GM06990 (cell line): ENCODE data around the gene NRG2.

Experiments used
- DNase-seq: peaks from one replicate; pipeline ENCODE4 v3.0.0-alpha.2; 2011; ENCODE audit not compliant: insufficient read length; ENCODE audit errors: extremely low read depth
- H3K27me3 ChIP-seq: replicated peaks from 2 replicates; pipeline ENCODE4 v1.6.0; 2011; ENCODE audit warnings: low read length; ENCODE audit not compliant: control insufficient read depth, insufficient read depth
- H3K36me3 ChIP-seq: 2 replicates; pipeline ENCODE4 v1.5.1; 2011; ENCODE audit warnings: low read length; ENCODE audit not compliant: control insufficient read depth, insufficient read depth
- H3K4me3 ChIP-seq: replicated peaks from 2 replicates; pipeline ENCODE4 v1.5.1; 2011; ENCODE audit warnings: low read depth, mild to moderate bottlenecking, control low read depth, low read length
- TF ChIP-seq, protein P1 (sequence below): IDR thresholded peaks from 2 replicates; pipeline ENCODE4 v1.5.1; 2011; ENCODE audit warnings: low read length, control low read depth, mild to moderate bottlenecking, inconsistent platforms; ENCODE audit not compliant: insufficient read depth, poor library complexity, severe bottlenecking

Gene NRG2

DNA sequence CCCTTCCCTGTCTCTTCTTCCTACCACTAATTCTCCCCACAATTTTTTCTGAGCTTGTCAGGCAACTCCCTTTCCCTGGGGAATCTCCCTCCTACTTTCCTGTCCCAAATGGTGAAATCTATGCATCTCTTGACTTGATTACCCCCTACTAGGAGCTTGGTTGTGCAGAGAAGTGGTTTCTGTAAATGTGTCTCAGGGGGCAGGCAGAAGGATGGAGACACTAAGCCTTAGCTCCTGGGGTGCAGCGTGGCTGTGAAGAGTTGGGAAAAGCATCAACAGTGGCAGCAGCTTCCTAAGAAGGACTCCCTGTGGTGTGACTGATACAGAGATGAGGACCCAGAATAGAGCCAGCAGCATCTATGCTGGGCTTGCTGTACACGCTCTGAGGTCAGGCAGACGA lies 62.3 kb downstream of the NRG2 start:
- H3K36me3 ChIP-seq, result no peaks in the 10 kb centered on the region
- TF ChIP-seq, protein P1, sequence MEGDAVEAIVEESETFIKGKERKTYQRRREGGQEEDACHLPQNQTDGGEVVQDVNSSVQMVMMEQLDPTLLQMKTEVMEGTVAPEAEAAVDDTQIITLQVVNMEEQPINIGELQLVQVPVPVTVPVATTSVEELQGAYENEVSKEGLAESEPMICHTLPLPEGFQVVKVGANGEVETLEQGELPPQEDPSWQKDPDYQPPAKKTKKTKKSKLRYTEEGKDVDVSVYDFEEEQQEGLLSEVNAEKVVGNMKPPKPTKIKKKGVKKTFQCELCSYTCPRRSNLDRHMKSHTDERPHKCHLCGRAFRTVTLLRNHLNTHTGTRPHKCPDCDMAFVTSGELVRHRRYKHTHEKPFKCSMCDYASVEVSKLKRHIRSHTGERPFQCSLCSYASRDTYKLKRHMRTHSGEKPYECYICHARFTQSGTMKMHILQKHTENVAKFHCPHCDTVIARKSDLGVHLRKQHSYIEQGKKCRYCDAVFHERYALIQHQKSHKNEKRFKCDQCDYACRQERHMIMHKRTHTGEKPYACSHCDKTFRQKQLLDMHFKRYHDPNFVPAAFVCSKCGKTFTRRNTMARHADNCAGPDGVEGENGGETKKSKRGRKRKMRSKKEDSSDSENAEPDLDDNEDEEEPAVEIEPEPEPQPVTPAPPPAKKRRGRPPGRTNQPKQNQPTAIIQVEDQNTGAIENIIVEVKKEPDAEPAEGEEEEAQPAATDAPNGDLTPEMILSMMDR, result no peak
- H3K27me3 ChIP-seq, result no peaks in the 10 kb centered on the region; the same call in 1 of the 2 replicates
- DNase-seq, result no peak
- H3K4me3 ChIP-seq, result no peak overlapping the region

DNA sequence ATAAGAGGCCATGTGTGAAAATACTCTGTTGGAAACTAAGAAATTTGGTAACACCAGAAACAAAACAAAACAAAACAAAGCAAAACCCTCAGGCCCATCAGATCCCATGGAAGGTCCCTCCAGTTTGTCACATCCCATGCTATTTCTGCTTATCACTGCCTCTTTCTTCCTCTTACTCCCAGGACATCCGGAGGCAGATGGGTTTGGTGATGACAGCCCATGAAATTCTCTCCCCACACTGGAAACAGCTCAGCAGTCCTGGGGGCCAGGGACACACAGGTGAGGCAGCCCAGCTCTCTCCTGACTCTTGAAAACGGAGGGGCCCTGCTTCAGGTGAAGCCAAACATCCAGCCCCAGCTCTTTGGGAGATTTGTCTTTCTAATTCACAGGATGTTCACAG lies 63.2 kb downstream of the NRG2 start:
- TF ChIP-seq, protein P1, result no peak
- Histone ChIP-seq H3K27me3 (no peaks in the 10 kb centered on the region; the same call in 1 of the 2 replicates), H3K4me3 (no peak overlapping the region)

DNA sequence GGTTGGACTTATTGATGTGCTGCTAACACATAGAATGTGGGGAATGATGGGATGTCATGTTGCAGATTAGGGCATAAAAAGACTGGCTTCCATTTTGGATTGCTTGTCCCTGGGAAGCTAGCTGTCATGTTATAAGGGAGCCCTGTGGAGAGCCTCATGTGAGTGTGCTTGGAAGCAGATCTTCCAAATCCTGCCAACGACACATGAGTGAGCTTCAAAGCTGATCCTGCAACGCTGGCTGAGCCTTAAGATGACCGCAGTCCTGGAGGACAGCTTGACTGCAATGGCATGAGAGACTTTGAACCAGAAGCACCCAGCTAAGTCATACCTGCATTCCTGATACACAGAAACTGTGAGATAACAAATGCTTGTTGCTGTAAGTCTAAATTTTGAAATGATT lies 63.6 kb downstream of the NRG2 start:
- Histone ChIP-seq H3K36me3 (no peaks in the 10 kb centered on the region), H3K4me3 (no peak overlapping the region), H3K27me3 (no peaks in the 10 kb centered on the region; the same call in 1 of the 2 replicates)
- DNase-seq, result no peak
- TF ChIP-seq, protein P1, result no peak

More for the DNA sequence above, 63.2 kb downstream of the NRG2 start:
- no peaks in the 10 kb centered on the region for H3K36me3 ChIP-seq
- no peak for DNase-seq

DNA sequence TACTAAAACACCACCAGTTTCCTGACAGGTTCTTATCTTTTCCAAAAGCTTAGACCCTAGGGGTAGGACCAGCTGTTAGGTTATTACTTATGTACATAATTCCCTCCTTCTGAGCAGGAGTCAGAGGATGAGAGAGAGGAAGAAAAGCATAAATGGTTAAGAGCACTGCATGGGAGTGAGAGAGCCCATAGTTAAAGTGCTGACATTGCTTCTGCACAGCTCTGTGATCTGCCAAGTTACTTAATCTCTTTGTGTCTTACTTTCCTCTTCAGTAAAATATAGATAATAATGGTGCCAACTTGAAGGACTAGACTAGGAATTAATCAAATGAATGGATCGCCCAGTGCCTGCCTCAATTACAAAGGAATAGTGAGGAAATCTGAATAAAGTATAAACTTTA lies 66.4 kb downstream of the NRG2 start:
- no peaks in the 10 kb centered on the region; the same call in 1 of the 2 replicates for H3K27me3 ChIP-seq
- DNase-seq, result no peak
- H3K36me3 ChIP-seq, result no peaks in the 10 kb centered on the region
- TF ChIP-seq, protein P1, result no peak
- no peak overlapping the region for H3K4me3 ChIP-seq

DNA sequence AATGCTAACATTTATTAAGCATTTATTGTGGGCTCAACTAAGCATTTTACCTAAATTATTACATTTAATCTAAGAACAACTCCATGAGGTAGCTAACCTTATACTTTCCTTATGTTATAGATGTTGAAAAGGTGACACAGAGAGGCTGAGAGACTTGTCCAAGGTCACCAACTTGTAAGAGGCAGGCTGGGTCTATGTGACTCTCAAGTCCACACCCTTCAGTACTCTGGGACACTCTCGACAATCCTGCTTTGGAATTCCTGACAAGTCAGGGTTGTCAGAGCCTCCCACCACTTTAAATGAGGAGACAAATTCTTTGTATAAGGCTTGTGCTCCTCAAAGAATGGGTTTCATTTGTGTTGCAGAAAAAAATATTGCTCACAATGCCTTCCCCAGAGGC lies 67.2 kb downstream of the NRG2 start:
- TF ChIP-seq, protein P1, result no peak
- Histone ChIP-seq H3K36me3 (no peaks in the 10 kb centered on the region), H3K4me3 (no peak overlapping the region), H3K27me3 (no peaks in the 10 kb centered on the region; the same call in 1 of the 2 replicates)
- no peak for DNase-seq

DNA sequence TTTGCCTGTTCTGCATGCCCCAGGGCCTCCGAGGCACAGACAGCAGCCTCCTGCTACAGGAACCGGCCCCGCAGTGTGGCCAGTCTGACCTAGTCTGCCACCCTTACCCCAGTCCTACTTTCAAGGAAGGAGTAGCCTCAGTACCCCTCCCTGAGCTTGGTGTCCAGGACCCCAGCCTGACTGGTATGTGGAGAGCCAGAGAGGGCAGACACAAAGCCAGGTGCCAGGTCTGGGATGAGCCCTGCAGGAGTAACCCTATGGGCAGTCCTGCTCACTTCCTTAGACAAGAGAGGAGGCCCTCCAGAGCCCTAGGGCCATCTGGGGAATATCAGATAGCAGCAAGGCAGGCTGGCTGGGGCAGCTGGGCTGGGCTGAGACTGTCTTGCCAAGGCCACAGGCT lies 67.8 kb downstream of the NRG2 start:
- no peaks in the 10 kb centered on the region; the same call in 1 of the 2 replicates for H3K27me3 ChIP-seq
- no peaks in the 10 kb centered on the region for H3K36me3 ChIP-seq
- no peak for DNase-seq
- TF ChIP-seq, protein P1, result no peak
- H3K4me3 ChIP-seq, result no peak overlapping the region
